SU-DHL-6 (cell line): ENCODE results near the gene INPP4B.
"Not testable (repeated sequence)": the region's sequence is repeated elsewhere in the genome, so short reads cannot be mapped to it uniquely, and the experiment has no call there.

Experiments used
- H2AFZ ChIP-seq: fragments of 200-600 bp; sonication (generic); 2 replicates; pipeline ENCODE4 v1.6.1; 2014; ENCODE audit warnings: low read depth, mild to moderate bottlenecking, moderate library complexity, mixed read lengths, antibody characterized with exemption, low read length; ENCODE audit not compliant: severe bottlenecking
- H3F3A ChIP-seq: fragments of 200-600 bp; shearing (Covaris generic); 2 replicates; pipeline ENCODE4 v1.6.0; 2016; ENCODE audit warnings: antibody characterized with exemption, mild to moderate bottlenecking; ENCODE audit not compliant: insufficient read depth
- H3K27ac ChIP-seq: fragments of 200-600 bp; sonication (generic); 2 replicates; pipeline ENCODE4 v1.5.1; 2016; ENCODE audit warnings: low read depth, mild to moderate bottlenecking, low read length, moderate library complexity, mixed read lengths
- H3K27me3 ChIP-seq: fragments of 200-600 bp; sonication (generic), shearing (Covaris generic); 2 replicates; pipeline ENCODE4 v1.6.0; 2014; ENCODE audit warnings: mild to moderate bottlenecking, low read length
- H3K36me3 ChIP-seq: fragments of 200-600 bp; sonication (generic); 2 replicates; pipeline ENCODE4 v1.6.1; 2014; ENCODE audit warnings: mild to moderate bottlenecking, low read length, mixed read lengths
- H3K4me2 ChIP-seq: fragments of 300-600, 200-600 bp; shearing (Covaris generic), sonication (generic); 2 replicates; pipeline ENCODE4 v1.6.0; 2014; ENCODE audit warnings: low read length, low read depth, mild to moderate bottlenecking; ENCODE audit not compliant: poor library complexity, severe bottlenecking
- H3K4me3 ChIP-seq: fragments of 200-600 bp; sonication (generic); 2 replicates; pipeline ENCODE4 v1.5.1; 2014; ENCODE audit warnings: antibody characterized with exemption, low read length, mild to moderate bottlenecking, mixed read lengths; ENCODE audit not compliant: insufficient read depth, poor library complexity, severe bottlenecking
- H3K79me2 ChIP-seq: fragments of 200-600 bp; sonication (generic); 2 replicates; pipeline ENCODE4 v1.6.1; 2014; ENCODE audit warnings: mild to moderate bottlenecking, low read length, moderate library complexity; ENCODE audit not compliant: insufficient read depth
- H3K9ac ChIP-seq: fragments of 200-600 bp; sonication (generic); 2 replicates; pipeline ENCODE4 v1.7.0; 2014; ENCODE audit warnings: mild to moderate bottlenecking, low read length
- H3K9me2 ChIP-seq: fragments of 200-600 bp; sonication (generic); replicated peaks from 2 replicates; pipeline ENCODE4 v1.6.1; 2014; ENCODE audit warnings: low read length; ENCODE audit not compliant: insufficient read depth
- H3K9me3 ChIP-seq: fragments of 200-600 bp; sonication (generic); 2 replicates; pipeline ENCODE4 v1.6.1; 2014; ENCODE audit warnings: low read length, mixed read lengths; ENCODE audit not compliant: insufficient read depth
- H4K20me1 ChIP-seq: fragments of 200-600 bp; sonication (generic); 2 replicates; pipeline ENCODE4 v1.6.1; 2014; ENCODE audit warnings: low read depth, mild to moderate bottlenecking, antibody characterized with exemption, low read length, moderate library complexity, mixed read lengths
- CTCF ChIP-seq: fragments of 200-600 bp; sonication (generic); IDR thresholded peaks from one replicate; pipeline ENCODE4 v1.5.1; 2017; ENCODE audit warnings: antibody characterized with exemption, mild to moderate bottlenecking, low read length, moderate library complexity; ENCODE audit not compliant: insufficient read depth, poor library complexity, severe bottlenecking
- EZH2phosphoT487 ChIP-seq: fragments of 200-600 bp; sonication (generic), shearing (Covaris generic); conservative IDR thresholded peaks from 2 replicates; pipeline ENCODE4 v1.6.1; 2018; ENCODE audit warnings: mild to moderate bottlenecking, antibody characterized with exemption, low read length, moderate library complexity, mixed read lengths

The INPP4B gene

GRCh38 chr4:142079959-142080358, 766.1 kb downstream of the INPP4B start:
- H3K27ac ChIP-seq, result no peak overlapping the region
- H3K36me3 ChIP-seq, result no peaks in the 10 kb centered on the region
- no peaks in the 10 kb centered on the region for H4K20me1 ChIP-seq
- H3K9ac ChIP-seq, result no peak overlapping the region
- H3K9me2 ChIP-seq, result no peaks in the 10 kb centered on the region
- H3K27me3 ChIP-seq, result no peaks in the 10 kb centered on the region
- H3F3A ChIP-seq, result no peaks in the 10 kb centered on the region
- no peak overlapping the region for H3K4me3 ChIP-seq
- H3K79me2 ChIP-seq, result no peaks in the 10 kb centered on the region
- H3K9me3 ChIP-seq, result no peaks in the 10 kb centered on the region
- H2AFZ ChIP-seq, result no peak overlapping the region
- TF ChIP-seq EZH2phosphoT487, result no peak
- TF ChIP-seq CTCF, result no peak
- no peak overlapping the region for H3K4me2 ChIP-seq

- TF ChIP-seq CTCF (no peak), EZH2phosphoT487 (no peak)
- H3K79me2 ChIP-seq, result no peaks in the 10 kb centered on the region
- no peak overlapping the region for H3K9ac ChIP-seq
- no peaks in the 10 kb centered on the region for H3K9me3 ChIP-seq
- H3F3A ChIP-seq, result no peaks in the 10 kb centered on the region
- no peak overlapping the region for H3K4me3 ChIP-seq
- no peaks in the 10 kb centered on the region for H4K20me1 ChIP-seq
- H3K9me2 ChIP-seq, result no peaks in the 10 kb centered on the region
- no peaks in the 10 kb centered on the region for H3K36me3 ChIP-seq
- H2AFZ ChIP-seq, result no peak overlapping the region
- no peaks in the 10 kb centered on the region for H3K27me3 ChIP-seq
- H3K4me2 ChIP-seq, result no peak overlapping the region
- no peak overlapping the region for H3K27ac ChIP-seq
Observed at GRCh38 chr4:142077048-142077447, 769.1 kb downstream of the INPP4B start.

GRCh38 chr4:142068304-142068703, 777.8 kb downstream of the INPP4B start:
- H2AFZ ChIP-seq, H3K9ac ChIP-seq, H3F3A ChIP-seq: not testable (repeated sequence)

GRCh38 chr4:142066562-142066961, 779.5 kb downstream of the INPP4B start:
- not testable (repeated sequence) for H3K9ac ChIP-seq, H3K27me3 ChIP-seq, H3K4me3 ChIP-seq, H2AFZ ChIP-seq, H3K9me2 ChIP-seq, H3K27ac ChIP-seq, H3K9me3 ChIP-seq, H3K4me2 ChIP-seq, H4K20me1 ChIP-seq, H3K36me3 ChIP-seq, H3K79me2 ChIP-seq, H3F3A ChIP-seq

More at GRCh38 chr4:142068304-142068703, 777.8 kb downstream of the INPP4B start:
- not testable (repeated sequence) for H3K27me3 ChIP-seq, H3K79me2 ChIP-seq, H3K4me2 ChIP-seq, H4K20me1 ChIP-seq, H3K9me2 ChIP-seq, H3K27ac ChIP-seq, H3K4me3 ChIP-seq, H3K9me3 ChIP-seq, H3K36me3 ChIP-seq
